Prostate gland (tissue), 2 donors: ENCODE measurements around the gene NCOR1.

Experiments used
- POLR2A ChIP-seq: fragments of 450-650 bp; IDR thresholded peaks from one replicate; pipeline ENCODE4 v1.6.1; 2016; ENCODE audit warnings: antibody characterized with exemption, mild to moderate bottlenecking
- POLR2AphosphoS5 ChIP-seq: sonication (generic); formaldehyde crosslinking; IDR thresholded peaks from one replicate; pipeline ENCODE4 v1.6.1; 2017; ENCODE audit warnings: antibody characterized with exemption
- TF ChIP-seq, protein P1 (sequence below), 4 experiments: fragments of 200-600 bp in 2 of 4; fragments of 450-650 bp in 2 of 4; sonication (generic) in 2 of 4; IDR thresholded peaks; 1 replicate in 3 of 4; 2 replicates in 1 of 4; pipeline ENCODE4 v1.5.1; 2016 to 2019; ENCODE audit warnings: antibody characterized with exemption in 4 of 4, mild to moderate bottlenecking in 2 of 4, moderate library complexity in 2 of 4

DNA sequence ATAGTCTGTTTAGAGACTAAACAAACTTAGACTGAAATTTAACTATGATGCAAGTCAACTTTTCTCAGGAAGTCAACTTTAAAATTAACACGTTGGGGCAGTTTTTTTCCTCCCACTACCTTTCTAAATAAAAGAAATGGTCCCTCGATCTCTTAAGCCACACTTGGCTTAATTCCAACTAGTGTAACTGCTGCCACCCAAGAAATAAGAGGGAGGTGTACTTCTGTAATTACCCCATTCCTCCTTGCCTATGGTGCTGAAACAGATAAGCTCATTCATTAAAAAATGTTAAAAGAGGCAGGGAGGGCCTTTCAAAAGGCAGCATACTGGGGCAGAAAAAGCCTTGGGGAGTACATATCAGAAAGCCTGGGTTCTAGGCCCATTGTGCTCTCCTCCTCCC, 59.8 kb downstream of the NCOR1 start:
- no peak for TF ChIP-seq POLR2AphosphoS5
- TF ChIP-seq, protein P1, sequence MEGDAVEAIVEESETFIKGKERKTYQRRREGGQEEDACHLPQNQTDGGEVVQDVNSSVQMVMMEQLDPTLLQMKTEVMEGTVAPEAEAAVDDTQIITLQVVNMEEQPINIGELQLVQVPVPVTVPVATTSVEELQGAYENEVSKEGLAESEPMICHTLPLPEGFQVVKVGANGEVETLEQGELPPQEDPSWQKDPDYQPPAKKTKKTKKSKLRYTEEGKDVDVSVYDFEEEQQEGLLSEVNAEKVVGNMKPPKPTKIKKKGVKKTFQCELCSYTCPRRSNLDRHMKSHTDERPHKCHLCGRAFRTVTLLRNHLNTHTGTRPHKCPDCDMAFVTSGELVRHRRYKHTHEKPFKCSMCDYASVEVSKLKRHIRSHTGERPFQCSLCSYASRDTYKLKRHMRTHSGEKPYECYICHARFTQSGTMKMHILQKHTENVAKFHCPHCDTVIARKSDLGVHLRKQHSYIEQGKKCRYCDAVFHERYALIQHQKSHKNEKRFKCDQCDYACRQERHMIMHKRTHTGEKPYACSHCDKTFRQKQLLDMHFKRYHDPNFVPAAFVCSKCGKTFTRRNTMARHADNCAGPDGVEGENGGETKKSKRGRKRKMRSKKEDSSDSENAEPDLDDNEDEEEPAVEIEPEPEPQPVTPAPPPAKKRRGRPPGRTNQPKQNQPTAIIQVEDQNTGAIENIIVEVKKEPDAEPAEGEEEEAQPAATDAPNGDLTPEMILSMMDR (IDR thresholded peaks at IDR 0.05), result no peak
- no peak for TF ChIP-seq POLR2A
